ENCODE data around the gene TMEM150A. TPM values are rescaled to one million over a fixed set of nuclear protein-coding genes. Genes with fewer than 3 reads are reported as not detected.

The TMEM150A gene
- total RNA-seq, 1 donor from 2014 or later, result 15.0 TPM

GRCh38 chr2:85578243-85579180 lies 24.0 kb downstream of the TMEM150A start:
- intact Hi-C loops (cut with micrococcal nuclease), result loop anchor here (1.0 kb wide), 2 partner anchors 9 to 24 kb away; partner anchors contain the start of gene TMEM150A
- POLR2A ChIA-PET, result interaction anchor here (0.6 to 4.9 kb wide), 16 partner anchors 9 to 224 kb away, joined by 3 to 45 read pairs (median 6); partner anchors contain the start of genes C2orf68, ELMOD3, GGCX and MAT2A
- peak; percentile 41 for DNase-seq
- Mint-ChIP-seq H3K27ac (peak overlapping the region; percentile 93), H3K4me1 (peaks cover 39% of the 10 kb centered on the region), H3K9me3 (no peaks in the 10 kb centered on the region), H3K36me3 (ENCODE audit: low read depth) (peaks cover 26% of the 10 kb centered on the region), H3K27me3 (no peaks in the 10 kb centered on the region), H3K4me3 (peak overlapping the region; percentile 94)
- ATAC-seq (ENCODE audit: low read depth), result peak; percentile 76
- TF ChIP-seq, protein P1, sequence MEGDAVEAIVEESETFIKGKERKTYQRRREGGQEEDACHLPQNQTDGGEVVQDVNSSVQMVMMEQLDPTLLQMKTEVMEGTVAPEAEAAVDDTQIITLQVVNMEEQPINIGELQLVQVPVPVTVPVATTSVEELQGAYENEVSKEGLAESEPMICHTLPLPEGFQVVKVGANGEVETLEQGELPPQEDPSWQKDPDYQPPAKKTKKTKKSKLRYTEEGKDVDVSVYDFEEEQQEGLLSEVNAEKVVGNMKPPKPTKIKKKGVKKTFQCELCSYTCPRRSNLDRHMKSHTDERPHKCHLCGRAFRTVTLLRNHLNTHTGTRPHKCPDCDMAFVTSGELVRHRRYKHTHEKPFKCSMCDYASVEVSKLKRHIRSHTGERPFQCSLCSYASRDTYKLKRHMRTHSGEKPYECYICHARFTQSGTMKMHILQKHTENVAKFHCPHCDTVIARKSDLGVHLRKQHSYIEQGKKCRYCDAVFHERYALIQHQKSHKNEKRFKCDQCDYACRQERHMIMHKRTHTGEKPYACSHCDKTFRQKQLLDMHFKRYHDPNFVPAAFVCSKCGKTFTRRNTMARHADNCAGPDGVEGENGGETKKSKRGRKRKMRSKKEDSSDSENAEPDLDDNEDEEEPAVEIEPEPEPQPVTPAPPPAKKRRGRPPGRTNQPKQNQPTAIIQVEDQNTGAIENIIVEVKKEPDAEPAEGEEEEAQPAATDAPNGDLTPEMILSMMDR (IDR thresholded peaks at IDR 0.05), result no peak
- CTCF ChIA-PET, result no interaction called here

DNA sequence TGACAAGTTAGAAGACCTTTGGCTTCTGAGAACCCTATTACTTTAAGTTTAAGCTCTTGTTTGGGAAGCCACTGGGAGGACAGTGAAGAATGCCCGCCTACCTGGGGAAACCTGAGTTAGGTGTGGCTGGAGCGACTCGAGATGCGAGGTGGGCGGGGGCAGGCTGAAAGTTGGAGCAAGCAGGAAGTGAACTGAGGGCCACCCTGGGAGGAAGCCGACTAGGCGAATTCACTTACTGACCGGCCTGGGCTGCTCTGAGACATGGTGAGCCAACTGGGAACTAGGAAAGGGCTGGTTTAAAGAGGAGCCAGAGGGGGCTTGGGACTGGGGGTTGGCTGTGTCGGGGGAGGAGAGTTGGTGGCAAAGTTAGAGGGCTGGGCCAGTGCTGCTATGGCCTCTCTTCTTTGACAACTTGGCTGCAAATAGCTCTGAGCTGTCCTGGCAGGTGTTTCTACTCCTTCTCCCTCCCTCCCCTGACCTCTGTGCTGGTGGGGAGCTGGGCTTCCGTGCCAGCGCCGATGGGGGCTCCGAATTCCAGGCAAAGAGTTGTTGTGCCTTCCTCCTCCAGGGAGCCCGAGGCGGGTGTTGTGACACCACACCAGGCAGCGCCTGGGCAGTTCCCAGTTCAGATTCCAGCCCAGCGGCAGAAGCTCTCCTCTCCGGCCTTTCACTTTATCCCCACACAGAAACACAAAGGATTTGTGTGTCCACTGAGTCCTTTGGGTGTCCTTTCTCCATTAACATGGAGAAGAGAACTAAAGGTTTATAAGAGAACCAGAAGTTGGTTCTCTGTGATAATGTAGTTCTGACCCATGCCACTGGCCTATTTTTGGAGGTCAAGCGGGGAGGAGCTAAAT lies 24.9 kb downstream of the TMEM150A start, which contains the start of gene VAMP8:
TSS of gene VAMP8 (plus strand) at position 201 of the 857 bp plus-strand sequence. CDS start at position 262, 61 bp downstream.
- H3K9me3 Mint-ChIP-seq, result no peaks in the 10 kb centered on the region
- peaks cover 37% of the 10 kb centered on the region for H3K4me1 Mint-ChIP-seq
- intact Hi-C loops (cut with micrococcal nuclease), result loop anchor here (1.0 to 2.0 kb wide), 5 partner anchors 10 to 39 kb away; partner anchors contain the start of genes GGCX, RNF181, TMEM150A and USP39
- DNase-seq, result peak; percentile 56
- TF ChIP-seq, protein P1 (IDR thresholded peaks at IDR 0.05), result no peak
- CTCF ChIA-PET, result no interaction called here
- H3K36me3 Mint-ChIP-seq (ENCODE audit: low read depth), result peaks cover 23% of the 10 kb centered on the region
- peak within 1 kb of the TSS; percentile 93 for H3K27ac Mint-ChIP-seq
- POLR2A ChIA-PET, result interaction anchor here (0.6 to 4.9 kb wide), 14 partner anchors 10 to 223 kb away, joined by 3 to 45 read pairs (median 6); partner anchors contain the start of genes C2orf68, ELMOD3, GGCX and MAT2A
- H3K4me3 Mint-ChIP-seq, result peak within 1 kb of the TSS; percentile 94
- peak; percentile 76 for ATAC-seq (ENCODE audit: low read depth)
- no peaks in the 10 kb centered on the region for H3K27me3 Mint-ChIP-seq

DNA sequence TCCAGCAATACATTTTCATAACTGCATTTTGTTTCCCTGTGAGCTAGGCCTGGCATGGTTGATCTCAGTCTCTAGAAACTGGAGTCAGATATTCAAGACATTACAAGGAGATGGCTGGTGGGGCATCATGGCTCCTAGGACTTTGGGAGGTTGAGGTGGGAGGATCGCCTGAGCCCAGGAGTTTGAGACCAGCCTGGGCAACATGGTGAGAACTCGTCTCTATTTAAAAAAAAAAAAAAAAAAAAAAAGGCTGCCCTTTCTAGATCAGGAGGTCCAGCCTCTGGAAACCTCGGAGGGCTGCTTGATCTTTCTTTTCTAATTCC lies 25.5 kb downstream of the TMEM150A start:
- Mint-ChIP-seq H3K36me3 (ENCODE audit: low read depth) (peaks cover 18% of the 10 kb centered on the region), H3K4me1 (peaks cover 37% of the 10 kb centered on the region), H3K27me3 (no peaks in the 10 kb centered on the region), H3K27ac (peak overlapping the region; percentile 93), H3K4me3 (peak overlapping the region; percentile 94), H3K9me3 (no peaks in the 10 kb centered on the region)
- ATAC-seq (ENCODE audit: low read depth) (no peak), DNase-seq (no peak)
- ChIA-PET CTCF (no interaction called here), POLR2A (interaction anchor here (0.6 to 4.9 kb wide), 9 partner anchors 11 to 158 kb away, joined by 3 to 45 read pairs (median 11); partner anchors contain the start of genes C2orf68, GGCX, MAT2A and RNF181)
- TF ChIP-seq, protein P1 (IDR thresholded peaks at IDR 0.05), result no peak
- intact Hi-C loops (cut with micrococcal nuclease), result loop anchor here (1.0 to 2.0 kb wide), 3 partner anchors 16 to 40 kb away; partner anchors contain the start of genes GGCX, RNF181 and USP39

DNA sequence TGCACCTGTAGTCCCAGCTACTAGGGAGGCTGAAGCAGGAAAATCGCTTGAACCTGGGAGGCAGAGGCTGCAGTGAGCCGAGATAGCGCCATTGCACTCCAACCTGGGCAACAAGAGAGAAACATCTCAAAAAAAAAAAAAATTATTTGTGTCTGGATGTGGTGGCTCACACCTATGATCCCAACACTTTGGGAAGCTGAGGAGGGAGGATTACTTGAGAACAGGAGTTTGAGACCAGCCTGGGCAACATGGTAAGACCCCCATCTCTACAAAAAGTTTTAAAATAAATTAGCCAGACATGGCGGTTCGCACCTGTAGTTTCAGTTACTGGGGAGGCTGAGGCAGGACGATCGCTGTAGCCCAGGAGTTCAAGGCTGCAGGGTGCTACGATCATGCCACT lies 26.8 kb downstream of the TMEM150A start:
- intact Hi-C loops (cut with micrococcal nuclease), result loop anchor here (2.0 kb wide), 1 partner anchor 41 kb away; the partner anchor contains the start of gene USP39
- POLR2A ChIA-PET, result interaction anchor here (0.6 to 1.0 kb wide), 5 partner anchors 9 to 940 kb away, joined by 3 to 5 read pairs (median 3); no protein-coding TSS in a partner anchor
- CTCF ChIA-PET, result no interaction called here
- H3K4me1 Mint-ChIP-seq, result peaks cover 33% of the 10 kb centered on the region
- H3K27ac Mint-ChIP-seq, result no peak overlapping the region
- DNase-seq (no peak), ATAC-seq (ENCODE audit: low read depth) (no peak)
- H3K27me3 Mint-ChIP-seq, result no peaks in the 10 kb centered on the region
- H3K36me3 Mint-ChIP-seq (ENCODE audit: low read depth), result peaks cover 9% of the 10 kb centered on the region
- no peak overlapping the region for H3K4me3 Mint-ChIP-seq
- no peaks in the 10 kb centered on the region for H3K9me3 Mint-ChIP-seq
- TF ChIP-seq, protein P1 (IDR thresholded peaks at IDR 0.05), result no peak
